HG03521 (cell line): ENCODE results near the gene SYNGR1.
"Not testable (repeated sequence)": the region's sequence is repeated elsewhere in the genome, so short reads cannot be mapped to it uniquely, and the experiment has no call there.

Experiments
- ATAC-seq: cut with Tn5 transposase; IDR thresholded peaks from one replicate; pipeline ENCODE4 v1.9.1; 2021; ENCODE audit warnings: mild to moderate bottlenecking, moderate library complexity; ENCODE audit not compliant: unreplicated experiment

The SYNGR1 gene

GRCh38 chr22:39401301-39401631 lies 51.5 kb downstream of the SYNGR1 start:
- no peak for ATAC-seq

- no peak for ATAC-seq
Observed at GRCh38 chr22:39405346-39406085, 55.7 kb downstream of the SYNGR1 start.

GRCh38 chr22:39408173-39408572 lies 58.4 kb downstream of the SYNGR1 start:
- ATAC-seq, result no peak

- no peak for ATAC-seq
Observed at GRCh38 chr22:39408807-39409206, 59.0 kb downstream of the SYNGR1 start.

- ATAC-seq, result no peak
Observed at GRCh38 chr22:39409516-39410029, 59.8 kb downstream of the SYNGR1 start.

GRCh38 chr22:39410264-39410663 lies 60.5 kb downstream of the SYNGR1 start:
- ATAC-seq, result no peak

GRCh38 chr22:39411828-39412365 lies 62.1 kb downstream of the SYNGR1 start:
- not testable (repeated sequence) for ATAC-seq

- ATAC-seq, result not testable (repeated sequence)
Observed at GRCh38 chr22:39413204-39413603, 63.4 kb downstream of the SYNGR1 start.

GRCh38 chr22:39414377-39414776 lies 64.6 kb downstream of the SYNGR1 start:
- no peak for ATAC-seq

GRCh38 chr22:39414886-39415285 lies 65.1 kb downstream of the SYNGR1 start:
- no peak for ATAC-seq

- ATAC-seq, result no peak
Observed at GRCh38 chr22:39415506-39415905, 65.7 kb downstream of the SYNGR1 start.

GRCh38 chr22:39416319-39416718 lies 66.5 kb downstream of the SYNGR1 start:
- ATAC-seq, result no peak

GRCh38 chr22:39417641-39418040 lies 67.8 kb downstream of the SYNGR1 start:
- no peak for ATAC-seq

GRCh38 chr22:39418696-39419095 lies 68.9 kb downstream of the SYNGR1 start:
- no peak for ATAC-seq

GRCh38 chr22:39419096-39419495 lies 69.3 kb downstream of the SYNGR1 start:
- no peak for ATAC-seq

GRCh38 chr22:39419911-39420310 lies 70.1 kb downstream of the SYNGR1 start:
- ATAC-seq, result no peak

- ATAC-seq, result no peak
Observed at GRCh38 chr22:39421691-39422090, 71.9 kb downstream of the SYNGR1 start.

- ATAC-seq, result no peak
Observed at GRCh38 chr22:39422101-39422500, 72.3 kb downstream of the SYNGR1 start.

- no peak for ATAC-seq
Observed at GRCh38 chr22:39422721-39423120, 72.9 kb downstream of the SYNGR1 start.

GRCh38 chr22:39423976-39424375 lies 74.2 kb downstream of the SYNGR1 start:
- ATAC-seq, result no peak

- ATAC-seq, result no peak
Observed at GRCh38 chr22:39426380-39427043, 76.7 kb downstream of the SYNGR1 start.
